Measurements from ENCODE around the gene CTSV.

DNA sequence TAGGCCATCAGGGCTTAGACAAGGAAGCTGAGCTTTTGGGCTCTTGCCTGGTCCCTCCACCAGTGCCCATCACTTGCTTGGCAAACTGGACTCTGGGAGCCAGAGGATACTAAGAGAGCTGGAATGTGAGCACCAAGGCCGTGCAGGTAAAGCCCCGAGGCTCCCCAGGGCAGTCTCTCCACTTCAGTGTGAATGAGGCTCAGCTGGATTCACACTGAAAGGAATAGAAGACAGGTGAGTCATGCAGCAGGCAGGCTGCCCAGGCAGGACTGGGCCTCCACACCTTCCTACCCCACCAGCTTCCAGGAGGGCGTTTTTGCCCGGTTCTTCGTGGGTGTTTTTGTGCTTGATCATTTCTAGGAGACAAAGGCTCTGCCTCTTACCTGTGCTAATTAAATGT, 7.3 kb upstream of the CTSV start:
- TF ChIP-seq, protein P1, sequence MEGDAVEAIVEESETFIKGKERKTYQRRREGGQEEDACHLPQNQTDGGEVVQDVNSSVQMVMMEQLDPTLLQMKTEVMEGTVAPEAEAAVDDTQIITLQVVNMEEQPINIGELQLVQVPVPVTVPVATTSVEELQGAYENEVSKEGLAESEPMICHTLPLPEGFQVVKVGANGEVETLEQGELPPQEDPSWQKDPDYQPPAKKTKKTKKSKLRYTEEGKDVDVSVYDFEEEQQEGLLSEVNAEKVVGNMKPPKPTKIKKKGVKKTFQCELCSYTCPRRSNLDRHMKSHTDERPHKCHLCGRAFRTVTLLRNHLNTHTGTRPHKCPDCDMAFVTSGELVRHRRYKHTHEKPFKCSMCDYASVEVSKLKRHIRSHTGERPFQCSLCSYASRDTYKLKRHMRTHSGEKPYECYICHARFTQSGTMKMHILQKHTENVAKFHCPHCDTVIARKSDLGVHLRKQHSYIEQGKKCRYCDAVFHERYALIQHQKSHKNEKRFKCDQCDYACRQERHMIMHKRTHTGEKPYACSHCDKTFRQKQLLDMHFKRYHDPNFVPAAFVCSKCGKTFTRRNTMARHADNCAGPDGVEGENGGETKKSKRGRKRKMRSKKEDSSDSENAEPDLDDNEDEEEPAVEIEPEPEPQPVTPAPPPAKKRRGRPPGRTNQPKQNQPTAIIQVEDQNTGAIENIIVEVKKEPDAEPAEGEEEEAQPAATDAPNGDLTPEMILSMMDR (tag by site-specific recombination; IDR thresholded peaks at IDR 0.05), result no peak
- TF ChIP-seq, protein P2, sequence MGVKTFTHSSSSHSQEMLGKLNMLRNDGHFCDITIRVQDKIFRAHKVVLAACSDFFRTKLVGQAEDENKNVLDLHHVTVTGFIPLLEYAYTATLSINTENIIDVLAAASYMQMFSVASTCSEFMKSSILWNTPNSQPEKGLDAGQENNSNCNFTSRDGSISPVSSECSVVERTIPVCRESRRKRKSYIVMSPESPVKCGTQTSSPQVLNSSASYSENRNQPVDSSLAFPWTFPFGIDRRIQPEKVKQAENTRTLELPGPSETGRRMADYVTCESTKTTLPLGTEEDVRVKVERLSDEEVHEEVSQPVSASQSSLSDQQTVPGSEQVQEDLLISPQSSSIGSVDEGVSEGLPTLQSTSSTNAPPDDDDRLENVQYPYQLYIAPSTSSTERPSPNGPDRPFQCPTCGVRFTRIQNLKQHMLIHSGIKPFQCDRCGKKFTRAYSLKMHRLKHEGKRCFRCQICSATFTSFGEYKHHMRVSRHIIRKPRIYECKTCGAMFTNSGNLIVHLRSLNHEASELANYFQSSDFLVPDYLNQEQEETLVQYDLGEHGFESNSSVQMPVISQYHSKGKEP (tag by site-specific recombination; IDR thresholded peaks at IDR 0.05), result no peak
- TF ChIP-seq GLI2 (tag by site-specific recombination; IDR thresholded peaks at IDR 0.05; ENCODE audit: borderline replicate concordance, low read depth) (no peak), ZNF670 (tag by site-specific recombination; IDR thresholded peaks at IDR 0.05; ENCODE audit: low read depth) (no peak), ZNF138 (tag by site-specific recombination; IDR thresholded peaks at IDR 0.05; ENCODE audit: borderline replicate concordance) (no peak), ZNF658 (tag by site-specific recombination; IDR thresholded peaks at IDR 0.05) (no peak), ZNF549 (tag by site-specific recombination; IDR thresholded peaks at IDR 0.05) (no peak), ZNF121 (tag by site-specific recombination; IDR thresholded peaks at IDR 0.05) (no peak), ZNF830 (tag by site-specific recombination; IDR thresholded peaks at IDR 0.05; ENCODE audit: low read depth) (no peak), PRDM1 (tag by site-specific recombination; IDR thresholded peaks at IDR 0.05) (no peak), ZNF155 (tag by site-specific recombination; IDR thresholded peaks at IDR 0.05) (no peak), YY1 (tag by site-specific recombination; IDR thresholded peaks at IDR 0.05) (no peak)
- TF ChIP-seq, protein P3, sequence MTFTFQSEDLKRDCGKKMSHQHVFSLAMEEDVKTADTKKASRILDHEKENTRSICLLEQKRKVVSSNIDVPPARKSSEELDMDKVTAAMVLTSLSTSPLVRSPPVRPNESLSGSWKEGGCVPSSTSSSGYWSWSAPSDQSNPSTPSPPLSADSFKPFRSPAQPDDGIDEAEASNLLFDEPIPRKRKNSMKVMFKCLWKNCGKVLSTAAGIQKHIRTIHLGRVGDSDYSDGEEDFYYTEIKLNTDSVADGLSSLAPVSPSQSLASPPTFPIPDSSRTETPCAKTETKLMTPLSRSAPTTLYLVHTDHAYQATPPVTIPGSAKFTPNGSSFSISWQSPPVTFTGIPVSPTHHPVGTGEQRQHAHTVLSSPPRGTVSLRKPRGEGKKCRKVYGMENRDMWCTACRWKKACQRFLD (tag by site-specific recombination; IDR thresholded peaks at IDR 0.05), result no peak
- TF ChIP-seq, protein P4, sequence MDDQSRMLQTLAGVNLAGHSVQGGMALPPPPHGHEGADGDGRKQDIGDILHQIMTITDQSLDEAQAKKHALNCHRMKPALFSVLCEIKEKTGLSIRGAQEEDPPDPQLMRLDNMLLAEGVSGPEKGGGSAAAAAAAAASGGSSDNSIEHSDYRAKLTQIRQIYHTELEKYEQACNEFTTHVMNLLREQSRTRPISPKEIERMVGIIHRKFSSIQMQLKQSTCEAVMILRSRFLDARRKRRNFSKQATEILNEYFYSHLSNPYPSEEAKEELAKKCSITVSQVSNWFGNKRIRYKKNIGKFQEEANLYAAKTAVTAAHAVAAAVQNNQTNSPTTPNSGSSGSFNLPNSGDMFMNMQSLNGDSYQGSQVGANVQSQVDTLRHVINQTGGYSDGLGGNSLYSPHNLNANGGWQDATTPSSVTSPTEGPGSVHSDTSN (CRISPR knock-in tag; IDR thresholded peaks at IDR 0.05), result no peak
